H9 (cell line): ENCODE results near the gene TRIM28. TPM values are rescaled to one million over a fixed set of nuclear protein-coding genes. Genes with fewer than 3 reads are reported as not detected.

Experiments used
- DNase-seq: peaks from one replicate; pipeline ENCODE4 v3.0.0-alpha.2; 2017
- H2AFZ ChIP-seq: one replicate; pipeline ENCODE4 v1.6.1; 2013; ENCODE audit warnings: mild to moderate bottlenecking, low read length, control low read depth, moderate library complexity
- H2AK5ac ChIP-seq: 2 replicates; pipeline ENCODE4 v1.6.1; 2013; ENCODE audit warnings: low read length, control low read depth, mixed read lengths; ENCODE audit not compliant: insufficient read length
- H2BK120ac ChIP-seq: one replicate; pipeline ENCODE4 v1.6.1; 2013; ENCODE audit warnings: low read depth, mild to moderate bottlenecking, low read length, control low read depth, inconsistent platforms; ENCODE audit not compliant: poor library complexity, severe bottlenecking
- H2BK12ac ChIP-seq: 2 replicates; pipeline ENCODE4 v1.6.1; 2013; ENCODE audit warnings: low read length, control low read depth, mixed read lengths, low read depth; ENCODE audit not compliant: insufficient read length
- H2BK15ac ChIP-seq: 2 replicates; pipeline ENCODE4 v1.6.1; 2013; ENCODE audit warnings: low read depth, low read length, control low read depth
- H2BK20ac ChIP-seq: one replicate; pipeline ENCODE4 v1.6.1; 2013; ENCODE audit warnings: low read depth, mild to moderate bottlenecking, low read length, control low read depth, inconsistent platforms; ENCODE audit not compliant: poor library complexity, severe bottlenecking
- H2BK5ac ChIP-seq: 2 replicates; pipeline ENCODE4 v1.6.1; 2013; ENCODE audit warnings: low read length, control low read depth, mixed read lengths; ENCODE audit not compliant: insufficient read length
- H3K14ac ChIP-seq: 2 replicates; pipeline ENCODE4 v1.6.1; 2013; ENCODE audit warnings: low read length, control low read depth; ENCODE audit not compliant: insufficient read depth
- H3K18ac ChIP-seq: 2 replicates; pipeline ENCODE4 v1.6.1; 2013; ENCODE audit warnings: low read depth, mild to moderate bottlenecking, mixed read lengths, low read length, control low read depth; ENCODE audit not compliant: insufficient read length
- H3K23ac ChIP-seq: 2 replicates; pipeline ENCODE4 v1.6.1; 2013; ENCODE audit warnings: low read length, control low read depth, mixed read lengths, low read depth; ENCODE audit not compliant: insufficient read length
- H3K23me2 ChIP-seq: 2 replicates; pipeline ENCODE4 v1.6.1; 2013; ENCODE audit warnings: low read depth, mild to moderate bottlenecking, mixed read lengths, low read length, control low read depth; ENCODE audit not compliant: insufficient read length, poor library complexity, severe bottlenecking
- H3K27ac ChIP-seq: 2 replicates; pipeline ENCODE4 v1.5.1; 2013; ENCODE audit warnings: low read length, control low read depth, mixed read lengths, low read depth; ENCODE audit not compliant: insufficient read length
- H3K27me3 ChIP-seq: 2 replicates; pipeline ENCODE4 v1.6.1; 2013; ENCODE audit warnings: low read length, control low read depth, inconsistent platforms; ENCODE audit not compliant: insufficient read depth
- H3K4ac ChIP-seq: 2 replicates; pipeline ENCODE4 v1.6.1; 2013; ENCODE audit warnings: low read depth, mild to moderate bottlenecking, control low read depth, inconsistent platforms, low read length, moderate library complexity
- H3K4me1 ChIP-seq: 2 replicates; pipeline ENCODE4 v1.6.1; 2013; ENCODE audit warnings: low read length, control low read depth, inconsistent platforms; ENCODE audit not compliant: insufficient read depth
- H3K4me2 ChIP-seq: 2 replicates; pipeline ENCODE4 v1.6.1; 2013; ENCODE audit warnings: low read length, control low read depth, mixed read lengths; ENCODE audit not compliant: insufficient read length, insufficient read depth
- H3K56ac ChIP-seq: 2 replicates; pipeline ENCODE4 v1.6.1; 2013; ENCODE audit warnings: low read depth, mild to moderate bottlenecking, mixed read lengths, low read length, control low read depth; ENCODE audit not compliant: insufficient read length
- H3K79me1 ChIP-seq: 2 replicates; pipeline ENCODE4 v1.6.1; 2013; ENCODE audit warnings: low read depth, mild to moderate bottlenecking, moderate library complexity, low read length, control low read depth, inconsistent platforms; ENCODE audit not compliant: insufficient read depth, poor library complexity, severe bottlenecking
- H3K79me2 ChIP-seq: 2 replicates; pipeline ENCODE4 v1.6.1; 2013; ENCODE audit warnings: low read length, control low read depth, inconsistent platforms; ENCODE audit not compliant: insufficient read depth
- H3K9ac ChIP-seq: 2 replicates; pipeline ENCODE4 v1.6.1; 2013; ENCODE audit warnings: low read length, control low read depth, mixed read lengths; ENCODE audit not compliant: insufficient read length; ENCODE audit errors: extremely low read depth
- H3K9me3 ChIP-seq: one replicate; pipeline ENCODE4 v1.6.1; 2013; ENCODE audit warnings: low read depth, low read length, inconsistent platforms; ENCODE audit not compliant: control insufficient read depth
- H3T11ph ChIP-seq: one replicate; pipeline ENCODE4 v1.6.1; 2013; ENCODE audit warnings: mild to moderate bottlenecking, low read length, control low read depth, inconsistent platforms
- H4K20me1 ChIP-seq: one replicate; pipeline ENCODE4 v1.6.1; 2013; ENCODE audit not compliant: control insufficient read depth, insufficient read length, insufficient read depth
- H4K5ac ChIP-seq: 2 replicates; pipeline ENCODE4 v1.6.1; 2013; ENCODE audit warnings: low read depth, mild to moderate bottlenecking, mixed read lengths, low read length, control low read depth; ENCODE audit not compliant: insufficient read length
- H4K8ac ChIP-seq: replicated peaks from 2 replicates; pipeline ENCODE4 v1.6.1; 2013; ENCODE audit warnings: low read length, control low read depth, mixed read lengths, low read depth; ENCODE audit not compliant: insufficient read length
- H4K91ac ChIP-seq: 2 replicates; pipeline ENCODE4 v1.6.1; 2013; ENCODE audit warnings: low read depth, mild to moderate bottlenecking, moderate library complexity, mixed read lengths, low read length, control low read depth; ENCODE audit not compliant: insufficient read length
- H3K27ac Mint-ChIP-seq, 3 experiments: 2 replicates in 2 of 3; 3 replicates in 1 of 3; pipeline ENCODE4 v1.8.0; 2020 to 2021; ENCODE audit warnings: mixed read lengths in 3 of 3, mild to moderate bottlenecking in 1 of 3, moderate library complexity in 1 of 3
- H3K27me3 Mint-ChIP-seq: 2 replicates; pipeline ENCODE4 v1.8.0; 2021; ENCODE audit warnings: low read depth, mild to moderate bottlenecking, moderate library complexity, mixed read lengths
- H3K36me3 Mint-ChIP-seq, 3 experiments: 2 replicates in 2 of 3; 3 replicates in 1 of 3; pipeline ENCODE4 v1.8.0; 2020 to 2021; ENCODE audit warnings: low read depth in 3 of 3, mixed read lengths in 3 of 3; ENCODE audit not compliant: insufficient read depth in 1 of 3
- H3K4me1 Mint-ChIP-seq, 2 experiments: 2 replicates each; pipeline ENCODE4 v1.8.0; 2020; ENCODE audit warnings: mixed read lengths in 2 of 2
- H3K4me3 Mint-ChIP-seq, 2 experiments: 2 replicates in 1 of 2; 3 replicates in 1 of 2; pipeline ENCODE4 v1.8.0; 2020 to 2021; ENCODE audit warnings: mild to moderate bottlenecking in 2 of 2, mixed read lengths in 2 of 2, moderate library complexity in 1 of 2
- H3K9me3 Mint-ChIP-seq, 2 experiments: 2 replicates in 1 of 2; 3 replicates in 1 of 2; pipeline ENCODE4 v1.8.0; 2020; ENCODE audit warnings: mild to moderate bottlenecking in 2 of 2, mixed read lengths in 2 of 2, moderate library complexity in 1 of 2
- WGBS: extraction: QIAGEN DNeasy Blood & Tissue Kit; methylation state at CpG from one replicate; pipeline ENCODE4 v1.1.7; 2013; ENCODE audit warnings: missing lambda C conversion rate, low lambda C conversion rate, mixed read lengths; ENCODE audit not compliant: insufficient read length; ENCODE audit errors: extremely low coverage; 5-methylcytosine and 5-hydroxymethylcytosine counted together
- total RNA-seq: library from RNA; stranded (reverse); gene quantifications from 2 replicates; pipeline ENCODE4 v1.2.1, GENCODE V29; 2021
- TF ChIP-seq, protein P1 (sequence below): fragments of 200-600 bp; sonication (generic); conservative IDR thresholded peaks from 3 replicates; pipeline ENCODE4 v1.8.0; 2021; ENCODE audit warnings: antibody characterized with exemption, mild to moderate bottlenecking

The TRIM28 gene
- total RNA-seq, 1 experiment from 2014 or later, result 1,084 TPM

DNA sequence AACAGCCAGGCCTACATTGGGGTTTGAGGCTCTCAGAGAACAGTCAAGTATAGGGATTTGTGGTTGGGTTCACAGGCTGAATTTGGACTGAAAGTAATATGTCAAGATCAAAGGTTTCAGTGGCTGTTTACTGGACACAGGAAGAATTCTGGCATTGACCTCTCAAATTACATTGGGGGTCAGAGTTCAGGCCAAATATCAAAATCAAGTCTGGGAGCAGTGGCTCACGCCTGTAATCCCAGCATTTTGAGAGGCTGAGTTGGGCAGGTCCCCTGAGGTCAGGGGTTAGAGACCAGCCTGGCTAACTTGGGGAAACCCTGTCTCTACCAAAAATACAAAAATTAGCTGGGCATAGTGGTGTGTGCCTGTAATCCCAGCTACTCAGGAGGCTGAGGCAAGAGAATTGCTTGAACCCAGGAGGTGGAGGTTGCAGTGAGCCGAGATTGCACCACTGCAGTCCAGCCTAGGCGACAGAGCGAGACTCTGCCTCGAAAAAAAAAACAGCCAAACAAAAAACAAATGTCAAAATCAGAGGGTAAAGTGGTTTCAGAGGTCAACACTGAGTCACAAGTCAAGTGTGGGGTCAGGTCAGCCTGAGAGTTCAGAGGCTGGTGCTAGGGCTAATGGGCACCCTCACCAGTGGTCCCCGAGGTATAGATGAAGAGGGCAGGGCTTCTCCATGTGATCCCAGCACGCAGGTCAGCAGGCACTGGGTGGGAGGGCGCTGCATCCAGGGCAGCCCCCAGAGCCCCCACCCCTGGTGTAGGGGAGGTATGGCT is 33.6 kb upstream of the TRIM28 start:
- no peak overlapping the region for H2BK20ac ChIP-seq
- H3K4me1 ChIP-seq, result no peaks in the 10 kb centered on the region
- H4K8ac ChIP-seq, result no peak overlapping the region
- H3K79me2 ChIP-seq, result no peaks in the 10 kb centered on the region
- H4K91ac ChIP-seq, result no peak overlapping the region
- H2AFZ ChIP-seq, result no peak overlapping the region
- no peaks in the 10 kb centered on the region for H3K27me3 ChIP-seq
- Mint-ChIP-seq H3K9me3 (peaks cover 8 to 14% of the 10 kb centered on the region in 2 experiments), H3K4me1 (peaks cover 8 to 10% of the 10 kb centered on the region in 2 experiments), H3K27ac (no peak overlapping the region), H3K36me3 (peaks cover under 1 to 8% (median 7%) of the 10 kb centered on the region in 3 experiments; a peak in 6 of 7 replicates), H3K4me3 (no peak overlapping the region), H3K27me3 (peaks cover 11% of the 10 kb centered on the region)
- no peak overlapping the region for H3K9ac ChIP-seq
- no peak overlapping the region for H2BK120ac ChIP-seq
- H3K23ac ChIP-seq, result no peak overlapping the region
- peaks cover 4% of the 10 kb centered on the region for H3K23me2 ChIP-seq
- no peaks in the 10 kb centered on the region for H3K79me1 ChIP-seq
- H3K14ac ChIP-seq, result no peak overlapping the region
- no peak overlapping the region for H2BK12ac ChIP-seq
- H3K4me2 ChIP-seq, result no peak overlapping the region
- H4K20me1 ChIP-seq, result no peaks in the 10 kb centered on the region
- WGBS, result no CpG with 5 or more reads among the region's 8 CpGs
- TF ChIP-seq, protein P1, sequence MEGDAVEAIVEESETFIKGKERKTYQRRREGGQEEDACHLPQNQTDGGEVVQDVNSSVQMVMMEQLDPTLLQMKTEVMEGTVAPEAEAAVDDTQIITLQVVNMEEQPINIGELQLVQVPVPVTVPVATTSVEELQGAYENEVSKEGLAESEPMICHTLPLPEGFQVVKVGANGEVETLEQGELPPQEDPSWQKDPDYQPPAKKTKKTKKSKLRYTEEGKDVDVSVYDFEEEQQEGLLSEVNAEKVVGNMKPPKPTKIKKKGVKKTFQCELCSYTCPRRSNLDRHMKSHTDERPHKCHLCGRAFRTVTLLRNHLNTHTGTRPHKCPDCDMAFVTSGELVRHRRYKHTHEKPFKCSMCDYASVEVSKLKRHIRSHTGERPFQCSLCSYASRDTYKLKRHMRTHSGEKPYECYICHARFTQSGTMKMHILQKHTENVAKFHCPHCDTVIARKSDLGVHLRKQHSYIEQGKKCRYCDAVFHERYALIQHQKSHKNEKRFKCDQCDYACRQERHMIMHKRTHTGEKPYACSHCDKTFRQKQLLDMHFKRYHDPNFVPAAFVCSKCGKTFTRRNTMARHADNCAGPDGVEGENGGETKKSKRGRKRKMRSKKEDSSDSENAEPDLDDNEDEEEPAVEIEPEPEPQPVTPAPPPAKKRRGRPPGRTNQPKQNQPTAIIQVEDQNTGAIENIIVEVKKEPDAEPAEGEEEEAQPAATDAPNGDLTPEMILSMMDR, result no peak
- no peaks in the 10 kb centered on the region for H3K9me3 ChIP-seq
- H3T11ph ChIP-seq, result no peak overlapping the region
- H3K18ac ChIP-seq, result no peak overlapping the region
- no peak overlapping the region for H2BK5ac ChIP-seq
- no peak overlapping the region for H3K56ac ChIP-seq
- no peak overlapping the region for H2BK15ac ChIP-seq
- no peak overlapping the region for H4K5ac ChIP-seq
- no peak overlapping the region for H3K27ac ChIP-seq
- no peak overlapping the region for H3K4ac ChIP-seq
- H2AK5ac ChIP-seq, result no peak overlapping the region
- no peak for DNase-seq
